Breast epithelium (tissue), 3 donors: Measurements from ENCODE around the gene PLPPR5.

Experiments
- POLR2A ChIP-seq: fragments of 450-650 bp; IDR thresholded peaks from one replicate; pipeline ENCODE4 v1.6.1; 2016; ENCODE audit warnings: antibody characterized with exemption, mild to moderate bottlenecking, moderate library complexity
- POLR2AphosphoS5 ChIP-seq, 3 donors: sonication (generic); formaldehyde crosslinking; IDR thresholded peaks; one replicate each; pipeline ENCODE4 v1.6.1; 2017; ENCODE audit warnings: antibody characterized with exemption in 3 of 3
- TF ChIP-seq, protein P1 (sequence below), 3 donors: fragments of 450-650 bp; IDR thresholded peaks; one replicate each; pipeline ENCODE4 v1.5.1; 2016 to 2017; ENCODE audit warnings: antibody characterized with exemption in 3 of 3, mild to moderate bottlenecking in 3 of 3, moderate library complexity in 3 of 3

DNA sequence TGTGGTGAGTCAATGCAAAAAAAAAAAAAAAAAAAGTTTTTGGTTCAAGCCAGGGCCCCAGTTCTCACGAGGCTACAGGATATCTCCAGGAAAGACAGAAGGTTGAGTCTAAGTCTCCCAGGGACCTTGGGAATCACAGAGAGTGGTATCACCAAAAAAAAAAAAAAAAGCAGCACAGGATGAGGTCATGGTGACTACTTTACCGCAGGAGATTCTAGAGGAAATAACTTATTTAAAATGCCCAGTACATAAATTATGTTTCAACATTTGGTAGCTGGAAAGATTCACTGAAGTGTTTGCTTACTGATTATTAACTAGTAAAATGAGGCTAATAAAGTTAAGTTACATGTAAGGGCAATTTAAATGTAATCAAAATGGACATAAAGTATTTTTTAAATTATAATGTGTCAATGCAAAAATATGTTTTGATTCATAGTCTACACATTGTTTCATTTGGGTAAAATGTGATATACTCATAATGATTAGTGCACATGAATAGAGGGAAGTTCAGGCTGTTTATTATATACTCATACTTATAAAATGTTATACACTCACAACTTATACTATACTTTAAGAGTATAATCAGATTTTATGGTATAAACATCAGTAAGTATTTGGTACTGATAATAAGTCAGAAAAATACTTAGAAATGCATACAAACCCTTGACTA is 84.1 kb downstream of the PLPPR5 start:
- TF ChIP-seq, protein P1, sequence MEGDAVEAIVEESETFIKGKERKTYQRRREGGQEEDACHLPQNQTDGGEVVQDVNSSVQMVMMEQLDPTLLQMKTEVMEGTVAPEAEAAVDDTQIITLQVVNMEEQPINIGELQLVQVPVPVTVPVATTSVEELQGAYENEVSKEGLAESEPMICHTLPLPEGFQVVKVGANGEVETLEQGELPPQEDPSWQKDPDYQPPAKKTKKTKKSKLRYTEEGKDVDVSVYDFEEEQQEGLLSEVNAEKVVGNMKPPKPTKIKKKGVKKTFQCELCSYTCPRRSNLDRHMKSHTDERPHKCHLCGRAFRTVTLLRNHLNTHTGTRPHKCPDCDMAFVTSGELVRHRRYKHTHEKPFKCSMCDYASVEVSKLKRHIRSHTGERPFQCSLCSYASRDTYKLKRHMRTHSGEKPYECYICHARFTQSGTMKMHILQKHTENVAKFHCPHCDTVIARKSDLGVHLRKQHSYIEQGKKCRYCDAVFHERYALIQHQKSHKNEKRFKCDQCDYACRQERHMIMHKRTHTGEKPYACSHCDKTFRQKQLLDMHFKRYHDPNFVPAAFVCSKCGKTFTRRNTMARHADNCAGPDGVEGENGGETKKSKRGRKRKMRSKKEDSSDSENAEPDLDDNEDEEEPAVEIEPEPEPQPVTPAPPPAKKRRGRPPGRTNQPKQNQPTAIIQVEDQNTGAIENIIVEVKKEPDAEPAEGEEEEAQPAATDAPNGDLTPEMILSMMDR (IDR thresholded peaks at IDR 0.05) = no peak
- no peak for TF ChIP-seq POLR2A
- no peak for TF ChIP-seq POLR2AphosphoS5 (IDR thresholded peaks at IDR 0.05)
